ENCODE measurements around the gene GRID1. TPM values are rescaled to one million over a fixed set of nuclear protein-coding genes. Genes with fewer than 3 reads are reported as not detected.

Gene GRID1
- total and polyA plus RNA-seq, 2 experiments from 2014 or later = not detected

GRCh38 chr10:85741626-85742300 lies 624.8 kb downstream of the GRID1 start:
- H3K9me2 ChIP-seq (ENCODE audit: insufficient read depth) = no peaks in the 10 kb centered on the region
- no peaks in the 10 kb centered on the region for H3F3A ChIP-seq (ENCODE audit: insufficient read depth)
- H3K27me3 ChIP-seq (replicated peaks; ENCODE audit: insufficient read depth) = no peaks in the 10 kb centered on the region
- no peak overlapping the region for H3K4me2 ChIP-seq (ENCODE audit: unreplicated experiment)
- H3K9me3 ChIP-seq (ENCODE audit: low read depth) = no peaks in the 10 kb centered on the region
- H3K4me3 ChIP-seq = no peak overlapping the region
- no peak for TF ChIP-seq EZH2phosphoT487 (IDR thresholded peaks at IDR 0.05; ENCODE audit: insufficient read depth, low read depth)
- TF ChIP-seq EZH2 (IDR thresholded peaks at IDR 0.05; ENCODE audit: insufficient read depth, poor library complexity, severe bottlenecking) = no peak
- no peak overlapping the region for H2AFZ ChIP-seq
- H4K20me1 ChIP-seq (ENCODE audit: insufficient read depth) = no peaks in the 10 kb centered on the region
- H3K9ac ChIP-seq = no peak overlapping the region
- no peaks in the 10 kb centered on the region for H3K4me1 ChIP-seq (ENCODE audit: insufficient read depth)
- DNase-seq = no peak
- H3K36me3 ChIP-seq (ENCODE audit: low read depth) = no peaks in the 10 kb centered on the region
- no peaks in the 10 kb centered on the region for H3K79me2 ChIP-seq (ENCODE audit: insufficient read depth)
- no peak overlapping the region for H3K27ac ChIP-seq
- 19 to 26% methylated on average over 5 of the region's 5 CpGs for WGBS, 2 experiments (ENCODE audit: low coverage in 1 of 2, low lambda C conversion rate in 2 of 2, missing lambda C conversion rate in 2 of 2)
- in situ Hi-C loops (cut with MboI) = no loop called here

GRCh38 chr10:85735997-85736396 lies 630.6 kb downstream of the GRID1 start:
- H3F3A ChIP-seq (ENCODE audit: insufficient read depth) = no peaks in the 10 kb centered on the region
- WGBS, 2 experiments (ENCODE audit: low coverage in 1 of 2, low lambda C conversion rate in 2 of 2, missing lambda C conversion rate in 2 of 2) = 10 to 68% methylated on average over 1 of the region's 1 CpG
- H3K4me1 ChIP-seq (ENCODE audit: insufficient read depth) = no peaks in the 10 kb centered on the region
- no peak overlapping the region for H3K27ac ChIP-seq
- no peak overlapping the region for H3K4me3 ChIP-seq
- no peaks in the 10 kb centered on the region for H3K36me3 ChIP-seq (ENCODE audit: low read depth)
- H4K20me1 ChIP-seq (ENCODE audit: insufficient read depth) = no peaks in the 10 kb centered on the region
- H3K4me2 ChIP-seq (ENCODE audit: unreplicated experiment) = no peak overlapping the region
- TF ChIP-seq EZH2phosphoT487 (IDR thresholded peaks at IDR 0.05; ENCODE audit: insufficient read depth, low read depth) (no peak), EZH2 (IDR thresholded peaks at IDR 0.05; ENCODE audit: insufficient read depth, poor library complexity, severe bottlenecking) (no peak)
- no peak overlapping the region for H3K9ac ChIP-seq
- no peaks in the 10 kb centered on the region for H3K9me2 ChIP-seq (ENCODE audit: insufficient read depth)
- no peaks in the 10 kb centered on the region for H3K27me3 ChIP-seq (replicated peaks; ENCODE audit: insufficient read depth)
- H2AFZ ChIP-seq = no peak overlapping the region
- in situ Hi-C loops (cut with MboI) = no loop called here
- no peaks in the 10 kb centered on the region for H3K9me3 ChIP-seq (ENCODE audit: low read depth)
- no peaks in the 10 kb centered on the region for H3K79me2 ChIP-seq (ENCODE audit: insufficient read depth)
- DNase-seq = no peak

- Histone ChIP-seq H3K9ac (no peak overlapping the region), H3F3A (ENCODE audit: insufficient read depth) (no peaks in the 10 kb centered on the region), H3K4me2 (ENCODE audit: unreplicated experiment) (no peak overlapping the region), H3K4me1 (ENCODE audit: insufficient read depth) (no peaks in the 10 kb centered on the region), H3K4me3 (no peak overlapping the region), H2AFZ (no peak overlapping the region), H3K9me2 (ENCODE audit: insufficient read depth) (no peaks in the 10 kb centered on the region), H4K20me1 (ENCODE audit: insufficient read depth) (no peaks in the 10 kb centered on the region), H3K36me3 (ENCODE audit: low read depth) (no peaks in the 10 kb centered on the region), H3K79me2 (ENCODE audit: insufficient read depth) (no peaks in the 10 kb centered on the region), H3K27me3 (replicated peaks; ENCODE audit: insufficient read depth) (no peaks in the 10 kb centered on the region), H3K9me3 (ENCODE audit: low read depth) (no peaks in the 10 kb centered on the region), H3K27ac (no peak overlapping the region)
- WGBS, 2 experiments (ENCODE audit: low coverage in 1 of 2, low lambda C conversion rate in 2 of 2, missing lambda C conversion rate in 2 of 2) = 30 to 31% methylated on average over 7 of the region's 7 CpGs
- DNase-seq = no peak
- TF ChIP-seq EZH2phosphoT487 (IDR thresholded peaks at IDR 0.05; ENCODE audit: insufficient read depth, low read depth) (no peak), EZH2 (IDR thresholded peaks at IDR 0.05; ENCODE audit: insufficient read depth, poor library complexity, severe bottlenecking) (no peak)
- in situ Hi-C loops (cut with MboI) = no loop called here
Observed at GRCh38 chr10:85734791-85735190, 631.8 kb downstream of the GRID1 start.

- Histone ChIP-seq H3K4me2 (ENCODE audit: unreplicated experiment) (no peak overlapping the region), H4K20me1 (ENCODE audit: insufficient read depth) (no peaks in the 10 kb centered on the region), H3K27ac (no peak overlapping the region), H3K9ac (no peak overlapping the region), H2AFZ (no peak overlapping the region), H3K36me3 (ENCODE audit: low read depth) (no peaks in the 10 kb centered on the region), H3K27me3 (replicated peaks; ENCODE audit: insufficient read depth) (no peaks in the 10 kb centered on the region), H3K9me2 (ENCODE audit: insufficient read depth) (no peaks in the 10 kb centered on the region), H3K4me1 (ENCODE audit: insufficient read depth) (no peaks in the 10 kb centered on the region), H3K79me2 (ENCODE audit: insufficient read depth) (no peaks in the 10 kb centered on the region), H3F3A (ENCODE audit: insufficient read depth) (no peaks in the 10 kb centered on the region), H3K9me3 (ENCODE audit: low read depth) (no peaks in the 10 kb centered on the region), H3K4me3 (no peak overlapping the region)
- no peak for DNase-seq
- no peak for TF ChIP-seq EZH2phosphoT487 (IDR thresholded peaks at IDR 0.05; ENCODE audit: insufficient read depth, low read depth)
- no peak for TF ChIP-seq EZH2 (IDR thresholded peaks at IDR 0.05; ENCODE audit: insufficient read depth, poor library complexity, severe bottlenecking)
- in situ Hi-C loops (cut with MboI) = no loop called here
- 37 to 39% methylated on average over 6 of the region's 6 CpGs for WGBS, 2 experiments (ENCODE audit: low coverage in 1 of 2, low lambda C conversion rate in 2 of 2, missing lambda C conversion rate in 2 of 2)
Observed at GRCh38 chr10:85724215-85724614, 642.4 kb downstream of the GRID1 start.
